DND-41 (cell line): ENCODE results near the gene FOXO4.

Experiments
- ATAC-seq: fragments of 200-7000 bp; cut with Tn5 transposase; 3 replicates; pipeline ENCODE4 v1.9.1; 2021; ENCODE audit warnings: low read depth; ENCODE audit not compliant: insufficient read depth
- DNase-seq: peaks from one replicate; pipeline ENCODE4 v3.0.0-alpha.2; 2020
- H2AFZ ChIP-seq: 2 replicates; pipeline ENCODE4 v1.6.0; 2012; ENCODE audit warnings: low read depth, low read length
- H3K27ac ChIP-seq: 2 replicates; pipeline ENCODE4 v1.5.1; 2012; ENCODE audit warnings: low read length, inconsistent platforms
- H3K27me3 ChIP-seq: fragments of 200-600 bp; sonication (generic); 2 replicates; pipeline ENCODE4 v1.6.0; 2012; ENCODE audit warnings: low read length, mild to moderate bottlenecking, inconsistent platforms; ENCODE audit not compliant: insufficient read depth, poor library complexity
- H3K36me3 ChIP-seq: 2 replicates; pipeline ENCODE4 v1.5.1; 2012; ENCODE audit warnings: low read length, inconsistent platforms; ENCODE audit not compliant: insufficient read depth
- H3K4me1 ChIP-seq: 2 replicates; pipeline ENCODE4 v1.5.1; 2012; ENCODE audit warnings: mild to moderate bottlenecking, low read length; ENCODE audit not compliant: insufficient read depth
- H3K4me2 ChIP-seq: 2 replicates; pipeline ENCODE4 v1.6.0; 2012; ENCODE audit warnings: mild to moderate bottlenecking, moderate library complexity, low read length, inconsistent platforms; ENCODE audit not compliant: insufficient read depth
- H3K4me3 ChIP-seq, 2 experiments: fragments of 200-600 bp in 1 of 2; shearing (Covaris generic) in 1 of 2; 2 replicates each; pipeline ENCODE4 v1.5.1; 2012 to 2016; ENCODE audit warnings: inconsistent platforms in 2 of 2, low read length in 2 of 2, mild to moderate bottlenecking in 2 of 2, low read depth in 1 of 2, moderate library complexity in 1 of 2
- H3K79me2 ChIP-seq: 2 replicates; pipeline ENCODE4 v1.6.0; 2012; ENCODE audit warnings: low read length, inconsistent platforms; ENCODE audit not compliant: insufficient read depth
- H3K9ac ChIP-seq: 2 replicates; pipeline ENCODE4 v1.6.0; 2012; ENCODE audit warnings: low read depth, mild to moderate bottlenecking, inconsistent platforms, low read length, moderate library complexity
- H3K9me3 ChIP-seq: 2 replicates; pipeline ENCODE4 v1.5.1; 2012; ENCODE audit warnings: low read length, moderate library complexity, mild to moderate bottlenecking, inconsistent platforms; ENCODE audit not compliant: insufficient read depth, severe bottlenecking
- H4K20me1 ChIP-seq: 2 replicates; pipeline ENCODE4 v1.6.0; 2012; ENCODE audit warnings: low read length; ENCODE audit not compliant: insufficient read depth
- EZH2 ChIP-seq: IDR thresholded peaks from 3 replicates; pipeline ENCODE4 v1.6.1; 2012; ENCODE audit warnings: borderline replicate concordance, low read depth, mild to moderate bottlenecking, moderate library complexity, low read length, inconsistent platforms; ENCODE audit not compliant: severe bottlenecking
- TF ChIP-seq, protein P1 (sequence below): IDR thresholded peaks from 2 replicates; pipeline ENCODE4 v1.5.1; 2012; ENCODE audit warnings: borderline replicate concordance, low read length, moderate library complexity, mild to moderate bottlenecking; ENCODE audit not compliant: poor library complexity, severe bottlenecking; ENCODE audit errors: extremely low read depth

Gene FOXO4

DNA sequence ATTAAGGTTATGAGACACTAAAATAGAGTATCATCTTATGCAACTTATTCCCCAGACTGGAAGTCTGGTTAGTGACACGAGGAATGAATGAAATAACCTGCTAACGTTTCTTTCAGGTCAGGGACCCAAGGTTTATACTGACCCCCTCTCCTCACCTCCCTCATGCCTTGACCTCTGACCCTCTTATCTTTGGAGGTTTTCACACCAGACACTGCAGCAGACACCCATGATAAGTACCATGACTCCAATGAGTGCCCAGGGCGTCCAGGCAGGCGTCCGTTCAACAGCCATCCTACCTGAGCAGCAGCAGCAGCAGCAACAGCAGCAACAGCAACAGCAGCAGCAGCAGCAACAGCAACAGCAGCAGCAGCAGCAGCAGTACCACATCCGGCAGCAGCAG lies 44.8 kb downstream of the FOXO4 start:
- Histone ChIP-seq H4K20me1 (no peaks in the 10 kb centered on the region), H3K9ac (no peak overlapping the region), H3K4me1 (no peaks in the 10 kb centered on the region), H3K4me3 (no peak overlapping the region), H3K4me2 (no peak overlapping the region), H3K36me3 (peaks cover 54% of the 10 kb centered on the region), H3K27ac (no peak overlapping the region), H3K9me3 (no peaks in the 10 kb centered on the region), H2AFZ (no peak overlapping the region), H3K79me2 (no peaks in the 10 kb centered on the region), H3K27me3 (no peaks in the 10 kb centered on the region)
- no peak for TF ChIP-seq EZH2
- TF ChIP-seq, protein P1, sequence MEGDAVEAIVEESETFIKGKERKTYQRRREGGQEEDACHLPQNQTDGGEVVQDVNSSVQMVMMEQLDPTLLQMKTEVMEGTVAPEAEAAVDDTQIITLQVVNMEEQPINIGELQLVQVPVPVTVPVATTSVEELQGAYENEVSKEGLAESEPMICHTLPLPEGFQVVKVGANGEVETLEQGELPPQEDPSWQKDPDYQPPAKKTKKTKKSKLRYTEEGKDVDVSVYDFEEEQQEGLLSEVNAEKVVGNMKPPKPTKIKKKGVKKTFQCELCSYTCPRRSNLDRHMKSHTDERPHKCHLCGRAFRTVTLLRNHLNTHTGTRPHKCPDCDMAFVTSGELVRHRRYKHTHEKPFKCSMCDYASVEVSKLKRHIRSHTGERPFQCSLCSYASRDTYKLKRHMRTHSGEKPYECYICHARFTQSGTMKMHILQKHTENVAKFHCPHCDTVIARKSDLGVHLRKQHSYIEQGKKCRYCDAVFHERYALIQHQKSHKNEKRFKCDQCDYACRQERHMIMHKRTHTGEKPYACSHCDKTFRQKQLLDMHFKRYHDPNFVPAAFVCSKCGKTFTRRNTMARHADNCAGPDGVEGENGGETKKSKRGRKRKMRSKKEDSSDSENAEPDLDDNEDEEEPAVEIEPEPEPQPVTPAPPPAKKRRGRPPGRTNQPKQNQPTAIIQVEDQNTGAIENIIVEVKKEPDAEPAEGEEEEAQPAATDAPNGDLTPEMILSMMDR, result no peak
- ATAC-seq, result no peak
- DNase-seq, result no peak

DNA sequence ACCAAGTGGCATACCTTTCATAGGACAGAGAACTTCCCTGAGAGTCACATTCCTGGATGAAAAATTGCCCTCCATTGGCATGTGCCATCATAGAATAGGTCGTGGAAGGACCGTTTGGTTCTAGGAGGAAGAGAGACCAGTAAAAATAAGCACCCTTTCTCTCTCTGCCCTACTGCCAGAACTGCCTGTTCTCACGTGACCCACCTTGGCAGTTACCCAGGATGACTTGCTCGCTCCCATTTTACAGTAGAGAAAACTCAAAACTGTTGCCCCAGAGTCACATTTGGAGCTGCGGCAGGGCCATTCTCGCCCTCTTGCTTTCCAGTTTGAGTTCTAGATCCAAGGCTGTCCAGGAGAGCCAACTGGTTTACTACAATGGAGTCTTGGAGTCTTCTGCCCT lies 47.9 kb downstream of the FOXO4 start:
- no peak for ATAC-seq
- no peaks in the 10 kb centered on the region for H3K9me3 ChIP-seq
- peaks cover 27% of the 10 kb centered on the region for H3K36me3 ChIP-seq
- no peaks in the 10 kb centered on the region for H3K79me2 ChIP-seq
- no peak overlapping the region for H2AFZ ChIP-seq
- no peak overlapping the region for H3K4me2 ChIP-seq
- H3K27me3 ChIP-seq, result no peaks in the 10 kb centered on the region
- H3K27ac ChIP-seq, result no peak overlapping the region
- H3K4me3 ChIP-seq, result no peak overlapping the region
- DNase-seq, result no peak
- no peak overlapping the region for H3K9ac ChIP-seq
- no peaks in the 10 kb centered on the region for H4K20me1 ChIP-seq
- no peaks in the 10 kb centered on the region for H3K4me1 ChIP-seq
- no peak for TF ChIP-seq EZH2
- TF ChIP-seq, protein P1, result no peak

DNA sequence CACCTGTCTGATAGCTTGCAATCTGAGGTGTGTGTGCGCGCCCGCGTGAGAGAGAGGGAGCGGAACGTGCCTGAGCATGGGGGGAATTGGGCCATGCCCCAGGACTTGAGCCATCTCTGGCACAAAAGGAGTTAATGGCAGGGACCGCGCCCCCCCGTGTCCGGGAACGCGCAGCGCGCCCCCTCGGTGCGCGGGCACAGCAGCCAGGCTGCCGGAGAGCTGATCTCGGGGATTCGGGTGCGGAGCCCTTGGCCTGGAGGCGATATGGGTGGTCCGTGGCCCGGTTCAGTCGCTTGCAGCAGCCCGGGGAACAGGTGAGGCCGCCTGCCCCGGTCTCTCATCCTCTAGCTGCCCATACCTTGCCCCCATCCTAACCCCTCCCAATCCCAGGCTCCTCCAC lies 49.0 kb downstream of the FOXO4 start, which contains the start of gene NLGN3:
TSS of gene NLGN3 (plus strand) at position 191 of the 400 bp plus-strand sequence. CDS start 2,909 bp downstream, outside the sequence.
- Histone ChIP-seq H3K4me2 (no peak within 1 kb of the TSS), H2AFZ (no peak within 1 kb of the TSS), H4K20me1 (no peaks in the 10 kb centered on the region), H3K36me3 (peaks cover 18% of the 10 kb centered on the region), H3K9ac (no peak within 1 kb of the TSS), H3K79me2 (no peaks in the 10 kb centered on the region), H3K4me1 (no peaks in the 10 kb centered on the region), H3K9me3 (no peaks in the 10 kb centered on the region), H3K4me3 (no peak within 1 kb of the TSS), H3K27ac (no peak within 1 kb of the TSS), H3K27me3 (no peaks in the 10 kb centered on the region)
- ATAC-seq (no peak; the same call in 2 of the 3 replicates), DNase-seq (no peak)
- TF ChIP-seq, protein P1, result no peak
- no peak for TF ChIP-seq EZH2
